Transverse colon (tissue), 4 donors: ENCODE results near the gene PUM1. TPM values are rescaled to one million over a fixed set of nuclear protein-coding genes. Genes with fewer than 3 reads are reported as not detected.

ENCODE experiments used
- DNase-seq: peaks from one replicate; pipeline ENCODE4 v3.0.0-alpha.2; 2019
- H3K27ac ChIP-seq, 4 donors: fragments of 200-600 bp; sonication (generic); 2 replicates each; pipeline ENCODE4 v1.5.1; 2016 to 2018; ENCODE audit warnings: inconsistent platforms in 4 of 4
- H3K27me3 ChIP-seq: fragments of 200-600 bp; sonication (generic); 2 replicates; pipeline ENCODE4 v1.5.1; 2017; ENCODE audit warnings: inconsistent platforms
- H3K36me3 ChIP-seq, 4 donors: fragments of 200-600 bp; sonication (generic); 2 replicates each; pipeline ENCODE4 v1.5.1; 2017 to 2019; ENCODE audit warnings: inconsistent platforms in 4 of 4
- H3K4me1 ChIP-seq, 4 donors: fragments of 200-600 bp; sonication (generic); 2 replicates each; pipeline ENCODE4 v1.5.1; 2017 to 2020; ENCODE audit warnings: inconsistent platforms in 4 of 4
- H3K4me3 ChIP-seq, 4 donors: fragments of 200-600 bp; sonication (generic); 1 replicate in 1 of 4; 2 replicates in 3 of 4; pipeline versions ENCODE4 v1.5.1 to v1.6.1; 2017 to 2019; ENCODE audit warnings: inconsistent platforms in 4 of 4
- H3K9me3 ChIP-seq, 2 donors: fragments of 200-600 bp; sonication (generic); 2 replicates each; pipeline ENCODE4 v1.5.1; 2017 to 2019; ENCODE audit warnings: inconsistent platforms in 2 of 2
- EP300 ChIP-seq: sonication (generic); formaldehyde crosslinking; IDR thresholded peaks from one replicate; pipeline ENCODE4 v1.6.1; 2017; ENCODE audit warnings: antibody characterized with exemption, low read depth
- POLR2A ChIP-seq: fragments of 450-650 bp; IDR thresholded peaks from one replicate; pipeline ENCODE4 v1.6.1; 2016; ENCODE audit warnings: antibody characterized with exemption, mild to moderate bottlenecking, moderate library complexity
- POLR2AphosphoS5 ChIP-seq, 3 donors: sonication (generic); formaldehyde crosslinking; IDR thresholded peaks; one replicate each; pipeline ENCODE4 v1.6.1; 2016; ENCODE audit warnings: antibody characterized with exemption in 3 of 3
- WGBS, 2 donors: methylation state at CpG; one replicate each; pipeline ENCODE4 v1.1.5; 2018; ENCODE audit warnings: low coverage in 1 of 2; 5-methylcytosine and 5-hydroxymethylcytosine counted together
- in situ Hi-C, 4 donors: fragments of 200-750 bp; cut with MboI; loops; one replicate each; pipeline versions ENCODE4 v1.15.0 to v1.15.1; 2017; ENCODE audit warnings: low sequenced_read_pairs in 3 of 4, low pct_ligation_motif_present in 1 of 4, low pct_unique_long_range_greater_than_20kb in 1 of 4
- intact Hi-C: fragments of 100-400 bp; cut with DNase I; formaldehyde crosslinking; loops from one replicate; pipeline ENCODE4 v1.15.1; 2023; ENCODE audit warnings: low total_unique reads
- total RNA-seq, 4 donors: library from RNA; depleted of rRNA; stranded (reverse); fragments of >200 nt; gene quantifications; one replicate each; pipeline ENCODE4 v1.1.0, GENCODE V29; 2016
- TF ChIP-seq, protein P1 (sequence below), 5 experiments: fragments of 200-600 bp in 3 of 5; fragments of 450-650 bp in 2 of 5; sonication (generic) in 3 of 5; IDR thresholded peaks; 1 replicate in 2 of 5; 2 replicates in 3 of 5; pipeline ENCODE4 v1.5.1; 2016 to 2017; ENCODE audit warnings: antibody characterized with exemption in 5 of 5, inconsistent platforms in 3 of 5, mild to moderate bottlenecking in 2 of 5, moderate library complexity in 1 of 5

Gene PUM1
- total RNA-seq, 4 donors from 2014 or later, result 73.6 to 201 (median 78.5) TPM

DNA sequence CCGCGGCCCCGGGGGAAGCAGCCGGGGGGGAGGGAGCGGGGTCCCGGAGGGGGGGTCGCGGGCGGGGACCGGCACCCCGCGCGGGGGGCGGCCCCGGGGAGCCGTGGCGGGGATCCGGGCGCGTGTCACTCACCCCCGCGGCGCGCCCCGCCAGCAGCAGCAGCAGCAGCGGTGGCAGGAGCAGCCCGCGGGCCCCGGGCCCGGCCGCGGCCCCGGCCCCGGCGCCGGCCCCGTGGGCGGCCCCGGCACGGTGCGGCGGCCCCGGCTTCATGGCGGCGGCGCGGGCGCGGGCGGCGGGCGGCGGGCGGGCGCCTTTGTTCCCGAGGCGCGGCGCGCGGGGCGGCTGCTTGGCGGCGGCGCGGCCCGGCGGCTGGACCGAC is 157.2 kb downstream of the PUM1 start:
- Histone ChIP-seq H3K4me3 (peak overlapping the region; percentile 30 to 53 (median 46)), H3K9me3 (no peaks in the 10 kb centered on the region), H3K36me3 (no peaks in the 10 kb centered on the region), H3K27ac (peak overlapping the region; percentile 63 to 85 (median 76)), H3K27me3 (peaks cover 5% of the 10 kb centered on the region), H3K4me1 (peaks cover 9 to 44% (median 24%) of the 10 kb centered on the region in 4 donors)
- WGBS, 2 donors, result 0% methylated on average over 6 of the region's 69 CpGs; no CpG with 5 or more reads in 1 of the 2 donors
- in situ Hi-C loops (no loop called here), intact Hi-C loops (no loop called here)
- TF ChIP-seq, protein P1, sequence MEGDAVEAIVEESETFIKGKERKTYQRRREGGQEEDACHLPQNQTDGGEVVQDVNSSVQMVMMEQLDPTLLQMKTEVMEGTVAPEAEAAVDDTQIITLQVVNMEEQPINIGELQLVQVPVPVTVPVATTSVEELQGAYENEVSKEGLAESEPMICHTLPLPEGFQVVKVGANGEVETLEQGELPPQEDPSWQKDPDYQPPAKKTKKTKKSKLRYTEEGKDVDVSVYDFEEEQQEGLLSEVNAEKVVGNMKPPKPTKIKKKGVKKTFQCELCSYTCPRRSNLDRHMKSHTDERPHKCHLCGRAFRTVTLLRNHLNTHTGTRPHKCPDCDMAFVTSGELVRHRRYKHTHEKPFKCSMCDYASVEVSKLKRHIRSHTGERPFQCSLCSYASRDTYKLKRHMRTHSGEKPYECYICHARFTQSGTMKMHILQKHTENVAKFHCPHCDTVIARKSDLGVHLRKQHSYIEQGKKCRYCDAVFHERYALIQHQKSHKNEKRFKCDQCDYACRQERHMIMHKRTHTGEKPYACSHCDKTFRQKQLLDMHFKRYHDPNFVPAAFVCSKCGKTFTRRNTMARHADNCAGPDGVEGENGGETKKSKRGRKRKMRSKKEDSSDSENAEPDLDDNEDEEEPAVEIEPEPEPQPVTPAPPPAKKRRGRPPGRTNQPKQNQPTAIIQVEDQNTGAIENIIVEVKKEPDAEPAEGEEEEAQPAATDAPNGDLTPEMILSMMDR (IDR thresholded peaks at IDR 0.05), result no peak
- TF ChIP-seq POLR2A, result no peak
- no peak for TF ChIP-seq POLR2AphosphoS5 (IDR thresholded peaks at IDR 0.05)
- TF ChIP-seq EP300, result no peak
- DNase-seq, result no peak

DNA sequence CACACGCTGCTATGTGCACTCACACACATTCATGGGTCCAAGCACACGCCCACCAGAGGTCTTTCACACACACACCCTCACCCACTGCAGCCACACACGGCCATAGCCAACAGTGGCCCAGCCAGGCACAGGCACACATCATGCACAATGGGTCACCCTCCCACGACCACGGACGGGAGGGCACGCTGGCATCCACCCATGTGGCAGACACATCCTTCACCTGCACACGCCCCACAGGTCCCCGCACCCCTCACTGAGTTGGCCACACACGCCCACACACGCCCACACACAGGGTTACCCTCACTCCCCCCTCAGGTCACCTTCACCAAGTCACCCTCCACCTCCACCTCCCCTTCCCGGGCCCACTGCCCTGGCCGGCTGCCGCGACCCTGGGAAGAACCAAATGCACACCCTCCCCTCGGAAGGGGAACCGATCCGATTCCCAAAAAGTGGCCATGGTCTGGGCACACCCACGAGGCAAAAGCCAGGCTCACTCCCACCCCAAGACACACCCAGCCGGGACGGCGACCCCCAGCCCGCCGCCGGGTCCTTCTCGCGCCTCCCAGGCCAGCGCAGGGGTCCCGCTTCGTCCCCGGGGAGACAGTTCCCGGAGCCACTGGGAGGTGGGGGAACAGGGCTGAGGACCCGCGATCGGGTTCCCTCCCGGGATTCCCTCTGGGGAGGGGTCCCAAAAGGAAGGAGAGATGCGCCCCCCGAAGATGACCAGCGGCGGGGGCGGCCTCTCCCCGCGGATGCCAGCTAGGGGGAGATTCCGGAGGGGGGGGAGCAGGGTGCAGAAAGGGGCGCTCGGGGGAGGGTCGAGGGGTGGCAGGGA is 157.8 kb downstream of the PUM1 start:
- H3K27me3 ChIP-seq, result peaks cover 5% of the 10 kb centered on the region
- no peaks in the 10 kb centered on the region for H3K36me3 ChIP-seq
- no peaks in the 10 kb centered on the region for H3K9me3 ChIP-seq
- in situ Hi-C loops (no loop called here), intact Hi-C loops (no loop called here)
- H3K27ac ChIP-seq, result peak overlapping the region; percentile 63 to 85 (median 76)
- TF ChIP-seq EP300 (no peak), POLR2AphosphoS5 (IDR thresholded peaks at IDR 0.05) (no peak)
- TF ChIP-seq, protein P1 (IDR thresholded peaks at IDR 0.05), result no peak
- peak; percentile 11 for DNase-seq
- H3K4me1 ChIP-seq, result peaks cover 9 to 48% (median 28%) of the 10 kb centered on the region in 4 donors
- 7% methylated on average over 37 of the region's 47 CpGs; no CpG with 5 or more reads in 1 of the 2 donors for WGBS, 2 donors
- peak overlapping the region; percentile 30 to 53 (median 46) for H3K4me3 ChIP-seq

DNA sequence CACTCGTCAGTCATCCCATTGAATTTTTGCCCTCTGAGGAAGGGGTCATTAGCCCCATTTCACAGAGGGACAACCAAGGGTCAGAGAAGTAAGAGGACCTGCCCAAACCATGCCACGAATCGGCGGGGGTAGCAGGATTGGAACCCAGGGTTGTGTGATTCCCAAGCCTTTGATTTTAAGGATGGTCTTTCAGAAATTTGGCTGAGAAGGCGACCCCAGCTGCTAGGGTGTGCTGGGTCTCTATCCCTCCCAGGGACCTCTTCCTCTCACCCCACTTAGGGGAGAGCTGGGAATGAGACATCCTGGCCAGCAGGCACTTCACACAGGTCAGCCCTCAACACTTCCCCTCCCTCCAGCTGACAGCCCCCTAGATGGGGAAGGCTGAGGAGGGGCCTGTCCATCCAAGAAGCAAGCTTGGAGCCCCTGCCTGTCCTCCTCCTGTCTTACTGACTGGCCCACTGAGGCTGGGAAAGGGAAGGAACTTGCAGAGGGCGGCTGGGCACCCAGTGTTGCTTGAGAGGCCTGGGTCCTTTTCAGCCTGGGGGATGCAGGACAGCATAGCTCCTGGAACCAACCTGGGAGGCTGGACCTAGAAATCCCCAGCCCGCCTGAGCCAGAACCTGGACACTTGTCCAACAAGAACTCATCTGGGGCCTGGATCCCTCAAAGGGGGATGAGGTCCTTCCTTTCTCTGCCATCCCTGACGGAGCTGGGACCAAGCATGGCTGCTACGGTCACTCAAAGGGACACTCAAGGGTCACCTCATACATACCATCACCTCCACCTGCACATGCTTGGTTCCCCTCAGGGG is 158.7 kb downstream of the PUM1 start:
- Histone ChIP-seq H3K4me3 (peak overlapping the region in 2 of 4 donors; percentile 50 to 53), H3K4me1 (peaks cover 18 to 57% (median 37%) of the 10 kb centered on the region in 4 donors), H3K27me3 (peaks cover 5% of the 10 kb centered on the region), H3K9me3 (no peaks in the 10 kb centered on the region), H3K27ac (peak overlapping the region; percentile 16 to 85 (median 76)), H3K36me3 (no peaks in the 10 kb centered on the region)
- no peak for TF ChIP-seq POLR2AphosphoS5 (IDR thresholded peaks at IDR 0.05)
- TF ChIP-seq, protein P1 (IDR thresholded peaks at IDR 0.05), result no peak
- no peak for TF ChIP-seq EP300
- no peak for TF ChIP-seq POLR2A
- 86% methylated on average over 9 of the region's 9 CpGs; no CpG with 5 or more reads in 1 of the 2 donors for WGBS, 2 donors
- intact Hi-C loops (no loop called here), in situ Hi-C loops (no loop called here)
- no peak for DNase-seq
